ENCODE measurements around the gene DPP7. TPM values are rescaled to one million over a fixed set of nuclear protein-coding genes. Genes with fewer than 3 reads are reported as not detected.

DPP7 gene
- total RNA-seq, 8 experiments from 2014 or later: 14.2 to 233 (median 56.1) TPM

DNA sequence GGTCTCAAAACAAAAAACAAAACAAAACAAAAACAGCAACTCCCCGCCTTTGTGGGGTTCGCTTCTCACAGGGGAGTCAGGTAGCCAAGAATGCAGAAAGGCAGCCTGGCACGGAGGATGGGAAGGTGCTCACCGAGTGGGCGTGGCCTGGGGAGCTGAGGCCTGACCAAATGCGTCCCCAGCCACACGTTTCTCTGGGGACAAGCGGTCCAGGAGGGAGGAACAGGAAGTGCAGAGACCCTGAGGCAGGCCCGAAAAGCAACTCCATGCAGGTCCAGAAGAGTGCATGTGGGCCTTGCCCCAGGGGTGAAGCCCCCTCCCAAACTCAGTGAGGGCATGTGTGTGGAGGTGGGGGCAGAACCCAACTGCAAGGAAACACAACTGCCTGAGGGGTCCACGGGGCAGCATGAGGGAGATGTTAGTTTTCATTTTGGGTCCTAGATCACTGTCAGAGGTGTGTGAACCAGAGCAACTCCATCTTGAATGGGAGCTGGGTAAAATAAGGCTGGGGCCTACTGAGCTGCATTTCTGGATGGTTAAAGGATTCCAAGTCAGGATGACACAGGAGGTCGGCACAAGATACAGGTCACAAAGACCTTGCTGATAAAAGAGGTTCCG is 39.8 kb downstream of the DPP7 start:
- H3K4me1 ChIP-seq (replicated peaks in 1 of 2): peaks cover 13 to 16% of the 10 kb centered on the region in 2 donors
- in situ Hi-C loops (cut with MboI; ENCODE audit: low pct_unique_long_range_greater_than_20kb in 2 of 9, low sequenced_read_pairs in 9 of 9, unreplicated experiment in 9 of 9): no loop called here
- ATAC-seq (replicated peaks in 6 of 8): no peak
- no peak overlapping the region for H3K27ac ChIP-seq
- 71 to 100% (median 83%) methylated on average over 1 to 7 of the region's 12 CpGs; no CpG with 5 or more reads in 4 of the 10 experiments for WGBS, 10 experiments
- H3K4me3 ChIP-seq: no peak overlapping the region

DNA sequence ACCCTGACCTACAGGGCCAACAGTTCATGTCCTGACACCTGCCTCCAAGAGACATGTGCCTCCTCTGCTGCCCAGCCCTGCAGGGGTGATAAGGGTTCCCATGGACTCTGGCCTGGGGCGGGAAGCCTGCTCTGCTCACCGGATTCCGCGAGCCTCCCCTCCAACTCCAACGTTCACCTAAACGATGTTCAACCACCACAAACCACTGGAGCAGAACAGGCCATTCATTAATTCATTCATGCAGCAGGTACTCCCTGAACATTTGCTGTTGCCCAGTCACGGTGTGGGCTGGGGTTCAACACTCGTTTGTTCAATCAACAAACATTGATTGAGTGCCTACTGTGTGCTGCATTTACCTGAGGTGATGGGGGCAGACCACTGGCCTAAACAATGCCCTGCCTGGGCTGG is 40.5 kb downstream of the DPP7 start:
- H3K4me3 ChIP-seq: no peak overlapping the region
- H3K27ac ChIP-seq: no peak overlapping the region
- in situ Hi-C loops (cut with MboI; ENCODE audit: low pct_unique_long_range_greater_than_20kb in 2 of 9, low sequenced_read_pairs in 9 of 9, unreplicated experiment in 9 of 9): no loop called here
- H3K4me1 ChIP-seq (replicated peaks in 1 of 2): peaks cover 13 to 16% of the 10 kb centered on the region in 2 donors
- ATAC-seq (replicated peaks in 6 of 8): no peak
- WGBS, 10 experiments: 80 to 100% (median 89%) methylated on average over 1 to 7 of the region's 8 CpGs; no CpG with 5 or more reads in 6 of the 10 experiments

DNA sequence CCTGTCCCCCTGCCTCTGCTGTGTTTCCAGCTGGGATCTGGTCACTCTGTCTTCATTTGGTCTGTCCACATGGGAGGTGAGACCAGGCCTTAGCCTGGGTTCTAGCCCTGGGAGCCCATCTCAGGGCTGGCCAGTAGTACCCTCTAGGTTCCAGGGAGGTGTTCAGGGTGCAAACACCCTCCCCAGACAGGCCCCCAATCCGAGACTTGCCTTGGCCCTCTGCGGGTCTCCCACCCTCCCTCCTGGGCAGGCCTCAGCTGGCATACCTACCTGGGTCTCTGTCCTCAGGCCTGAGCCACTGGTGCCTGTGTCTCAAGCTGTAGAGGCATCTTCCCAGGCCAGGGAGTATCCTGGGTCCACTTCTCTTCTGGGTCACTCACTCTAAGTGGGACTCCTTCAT is 43.3 kb downstream of the DPP7 start:
- in situ Hi-C loops (cut with MboI; ENCODE audit: low pct_unique_long_range_greater_than_20kb in 2 of 9, low sequenced_read_pairs in 9 of 9, unreplicated experiment in 9 of 9): no loop called here
- H3K27ac ChIP-seq: peak overlapping the region; percentile 61 to 88
- H3K4me3 ChIP-seq: peak overlapping the region in 3 of 5 donors; percentile 46 to 58 (median 51)
- WGBS, 10 experiments: 60 to 80% methylated on average over 1 of the region's 2 CpGs; no CpG with 5 or more reads in 8 of the 10 experiments
- H3K4me1 ChIP-seq (replicated peaks in 1 of 2): peaks cover 11 to 15% of the 10 kb centered on the region in 2 donors
- no peak for ATAC-seq (replicated peaks in 6 of 8)

DNA sequence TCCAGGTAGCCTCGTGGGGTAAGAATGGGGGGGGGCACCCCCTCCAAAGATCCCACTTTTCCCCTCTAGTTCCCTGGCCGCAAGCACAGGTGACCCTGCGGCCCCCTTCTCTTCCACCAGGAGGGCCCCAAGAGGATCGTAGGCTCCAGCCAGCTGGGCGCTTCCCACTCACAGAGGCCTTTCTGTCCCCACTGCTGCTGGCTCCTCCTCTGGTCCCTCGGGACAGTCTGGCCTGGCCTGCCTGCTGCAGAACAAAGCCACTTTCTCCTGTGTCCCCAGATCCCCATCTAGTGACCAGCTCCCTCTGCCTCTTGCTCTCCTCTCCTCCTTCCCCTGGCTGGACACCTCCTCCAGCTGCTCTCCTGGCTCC is 43.6 kb downstream of the DPP7 start:
- WGBS, 10 experiments: 0 to 10% methylated on average over 1 to 2 of the region's 6 CpGs; no CpG with 5 or more reads in 8 of the 10 experiments
- peak overlapping the region; percentile 61 to 88 for H3K27ac ChIP-seq

DNA sequence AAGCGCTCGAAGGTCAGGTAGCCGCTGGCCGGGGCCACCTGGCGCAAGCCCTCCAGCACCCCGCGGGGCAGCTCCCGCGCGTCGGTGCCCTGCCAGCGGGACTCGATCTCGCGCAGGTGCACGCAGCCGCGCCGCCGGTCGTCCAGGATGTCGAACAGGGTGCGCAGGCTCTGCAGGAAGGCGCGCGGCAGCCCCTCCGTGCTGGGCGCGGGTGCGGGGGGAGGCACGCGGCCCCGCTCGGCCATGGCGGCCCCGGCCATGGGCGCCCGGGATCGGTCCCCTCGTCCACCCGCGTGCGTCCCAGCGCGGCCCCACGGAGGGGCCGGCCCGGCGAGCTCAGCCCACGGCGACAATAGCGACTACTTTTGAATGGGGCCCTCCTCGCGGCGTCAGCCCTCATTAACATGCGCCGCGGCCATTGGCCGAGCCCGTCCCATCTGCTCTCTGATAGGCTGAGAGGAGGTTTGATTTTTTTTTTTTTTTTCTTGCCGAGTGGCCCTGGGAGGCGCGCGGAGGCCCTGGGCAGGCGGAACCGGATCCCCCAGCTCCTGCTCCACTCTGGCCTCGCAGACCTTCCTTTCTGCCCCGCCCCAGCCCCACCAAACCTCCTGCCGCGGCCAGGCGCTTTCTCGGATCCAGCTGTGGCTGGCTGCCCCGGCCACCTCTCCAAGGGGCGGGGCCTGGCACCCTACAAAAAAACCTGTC is 44.2 kb downstream of the DPP7 start, which contains the start of gene SAPCD2:
Gene SAPCD2 (minus strand): TSS at position 357 of the 705 bp plus-strand sequence. CDS start 97 bp downstream, at position 260.
- WGBS, 10 experiments: 0 to 7% methylated on average over 1 to 14 of the region's 74 CpGs; no CpG with 5 or more reads in 8 of the 10 experiments
- peaks cover 11 to 15% of the 10 kb centered on the region in 2 donors for H3K4me1 ChIP-seq (replicated peaks in 1 of 2)
- peak within 1 kb of the TSS; percentile 61 to 88 for H3K27ac ChIP-seq
- in situ Hi-C loops (cut with MboI; ENCODE audit: low pct_unique_long_range_greater_than_20kb in 2 of 9, low sequenced_read_pairs in 9 of 9, unreplicated experiment in 9 of 9): no loop called here
- peak; percentile 89 to 97 (median 92) for ATAC-seq (replicated peaks in 6 of 8)
- H3K4me3 ChIP-seq: peak within 1 kb of the TSS; percentile 38 to 58 (median 46)

More for the DNA sequence above, 43.6 kb downstream of the DPP7 start:
- peak; percentile 7 to 81 (median 72) for ATAC-seq (replicated peaks in 6 of 8)
- peaks cover 11 to 15% of the 10 kb centered on the region in 2 donors for H3K4me1 ChIP-seq (replicated peaks in 1 of 2)
- in situ Hi-C loops (cut with MboI; ENCODE audit: low pct_unique_long_range_greater_than_20kb in 2 of 9, low sequenced_read_pairs in 9 of 9, unreplicated experiment in 9 of 9): no loop called here
- peak overlapping the region; percentile 38 to 58 (median 46) for H3K4me3 ChIP-seq

DNA sequence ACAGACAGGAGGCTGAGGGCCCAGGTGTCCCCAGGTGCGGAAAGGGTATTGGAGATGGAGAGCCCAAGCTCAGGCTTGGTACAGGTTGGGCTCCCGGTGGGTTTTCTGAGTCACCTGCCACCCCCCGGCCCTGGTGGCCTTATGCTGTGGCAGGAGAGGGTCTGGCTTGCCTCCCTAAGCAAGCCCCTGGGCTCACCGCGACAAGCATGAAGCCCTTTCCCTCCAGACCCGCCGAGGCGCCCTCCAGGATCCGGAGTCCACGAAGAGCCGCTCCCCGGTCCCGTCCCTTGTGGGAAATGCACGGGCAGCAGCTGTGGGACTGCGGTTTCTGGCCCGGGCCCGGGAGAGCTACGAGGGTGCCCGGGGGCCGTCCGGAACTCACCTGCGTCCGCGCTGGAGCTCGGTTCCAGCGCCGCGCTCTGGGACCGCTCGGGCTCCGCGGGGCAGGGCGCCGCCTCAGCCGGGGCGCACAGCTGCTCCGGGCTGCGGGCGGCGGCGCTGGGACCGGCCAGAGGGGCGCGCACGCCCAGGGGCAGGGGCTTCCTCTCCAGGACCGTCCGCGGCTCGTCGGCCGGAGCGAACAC is 44.9 kb downstream of the DPP7 start:
- no peak overlapping the region for H3K27ac ChIP-seq
- in situ Hi-C loops (cut with MboI; ENCODE audit: low pct_unique_long_range_greater_than_20kb in 2 of 9, low sequenced_read_pairs in 9 of 9, unreplicated experiment in 9 of 9): no loop called here
- WGBS, 10 experiments: 0 to 20% (median 5%) methylated on average over 1 to 11 of the region's 52 CpGs; no CpG with 5 or more reads in 6 of the 10 experiments

DNA sequence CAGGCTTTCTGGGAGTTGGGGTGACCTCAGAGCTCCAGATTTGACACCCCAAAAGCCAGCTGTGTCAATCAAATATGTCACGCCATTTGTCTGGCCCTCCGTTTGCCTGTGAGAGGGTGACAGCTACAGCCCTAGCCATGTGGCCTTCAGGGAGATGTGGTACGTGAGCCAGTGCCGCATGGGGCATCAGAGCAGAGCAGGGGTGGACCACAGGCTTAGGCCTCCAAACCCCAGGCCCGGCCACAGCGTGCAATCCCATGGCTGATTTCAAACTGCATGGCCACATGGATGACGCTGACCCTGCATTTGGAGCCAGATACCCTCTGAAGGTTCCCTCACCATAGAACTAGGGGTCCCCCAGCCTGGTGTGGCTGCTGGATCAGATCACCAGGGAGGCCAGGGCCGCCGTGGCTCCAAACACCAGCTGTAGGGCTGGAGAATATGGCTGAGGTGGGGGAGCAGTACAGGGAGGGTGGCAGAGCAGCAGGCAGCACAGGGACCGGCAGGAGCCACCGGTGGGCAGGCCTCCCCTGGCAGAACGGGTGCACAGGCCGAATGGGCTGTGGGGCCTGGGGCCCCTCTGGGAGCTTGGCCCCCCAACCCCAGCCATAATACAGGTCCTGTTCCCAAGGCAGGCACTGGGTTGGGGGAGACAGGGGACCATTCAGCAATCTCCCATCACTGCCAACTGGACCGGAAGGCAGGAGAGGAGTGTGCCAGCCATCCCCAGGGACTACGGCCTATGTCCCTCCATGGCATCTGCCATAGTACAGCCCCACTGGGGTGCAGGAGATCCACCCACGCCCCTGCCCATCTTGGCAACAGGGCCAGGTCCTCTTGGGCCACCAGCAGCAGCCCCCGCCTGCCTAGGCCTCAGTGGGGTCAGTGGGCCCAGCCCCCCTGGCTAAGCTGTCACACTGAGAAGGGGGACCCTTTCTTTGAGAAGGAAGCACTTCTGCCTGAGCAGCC is 45.7 kb downstream of the DPP7 start:
- H3K27ac ChIP-seq: no peak overlapping the region
- 50 to 93% (median 80%) methylated on average over 1 to 4 of the region's 17 CpGs; no CpG with 5 or more reads in 7 of the 10 experiments for WGBS, 10 experiments
- H3K4me3 ChIP-seq: peak overlapping the region in 4 of 5 donors; percentile 38 to 58 (median 48)
- in situ Hi-C loops (cut with MboI; ENCODE audit: low pct_unique_long_range_greater_than_20kb in 2 of 9, low sequenced_read_pairs in 9 of 9, unreplicated experiment in 9 of 9): no loop called here
- H3K4me1 ChIP-seq (replicated peaks in 1 of 2): peaks cover 11 to 15% of the 10 kb centered on the region in 2 donors
- no peak for ATAC-seq (replicated peaks in 6 of 8)

More for the DNA sequence above, 44.9 kb downstream of the DPP7 start:
- Histone ChIP-seq H3K4me1 (replicated peaks in 1 of 2) (peaks cover 11 to 15% of the 10 kb centered on the region in 2 donors), H3K4me3 (peak overlapping the region; percentile 38 to 58 (median 46))
- ATAC-seq (replicated peaks in 6 of 8): peak in 4 of 8 experiments; percentile 2 to 27 (median 4)

DNA sequence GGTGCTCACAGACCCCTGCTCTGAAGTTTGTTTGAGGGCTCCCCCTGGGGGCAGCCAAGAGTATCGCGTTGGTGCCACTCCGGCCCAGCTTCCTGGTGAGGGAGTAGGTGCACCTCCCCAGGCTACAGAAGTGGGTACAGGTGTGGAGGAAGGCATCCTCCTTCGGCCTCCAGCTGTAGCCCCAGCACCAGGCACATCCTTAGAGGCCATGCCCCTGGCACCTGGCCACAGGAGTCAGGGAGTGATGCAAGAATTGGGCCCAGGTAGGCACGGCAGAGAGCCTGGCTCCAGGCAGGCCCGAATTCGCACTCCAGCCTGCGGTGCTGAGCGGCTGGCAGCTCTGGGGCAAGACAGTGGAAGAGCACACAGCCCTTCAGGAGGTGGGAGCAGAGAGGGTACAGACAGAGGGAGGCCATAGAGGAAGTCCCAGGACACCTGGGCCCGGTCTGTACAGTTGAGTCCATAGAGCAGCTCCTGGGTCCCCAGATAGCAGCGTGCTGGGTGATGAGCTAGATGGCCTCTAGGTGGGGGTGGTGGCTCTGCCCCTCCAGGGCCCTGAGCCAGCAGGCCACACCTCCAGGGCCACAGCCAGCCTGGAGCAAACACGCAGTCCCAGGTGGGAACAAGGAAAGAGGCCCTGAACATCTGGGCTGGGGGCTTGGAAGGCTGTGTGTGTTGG is 46.5 kb downstream of the DPP7 start:
- in situ Hi-C loops (cut with MboI; ENCODE audit: low pct_unique_long_range_greater_than_20kb in 2 of 9, low sequenced_read_pairs in 9 of 9, unreplicated experiment in 9 of 9): no loop called here
- peak overlapping the region in 1 of 5 donors; percentile 58 for H3K4me3 ChIP-seq
- H3K4me1 ChIP-seq (replicated peaks in 1 of 2): peaks cover 11 to 15% of the 10 kb centered on the region in 2 donors
- ATAC-seq (replicated peaks in 6 of 8): peak in 3 of 8 experiments; percentile 7 to 51 (median 15)
- H3K27ac ChIP-seq: no peak overlapping the region
- WGBS, 10 experiments: 32 to 100% (median 67%) methylated on average over 2 to 6 of the region's 12 CpGs; no CpG with 5 or more reads in 5 of the 10 experiments

DNA sequence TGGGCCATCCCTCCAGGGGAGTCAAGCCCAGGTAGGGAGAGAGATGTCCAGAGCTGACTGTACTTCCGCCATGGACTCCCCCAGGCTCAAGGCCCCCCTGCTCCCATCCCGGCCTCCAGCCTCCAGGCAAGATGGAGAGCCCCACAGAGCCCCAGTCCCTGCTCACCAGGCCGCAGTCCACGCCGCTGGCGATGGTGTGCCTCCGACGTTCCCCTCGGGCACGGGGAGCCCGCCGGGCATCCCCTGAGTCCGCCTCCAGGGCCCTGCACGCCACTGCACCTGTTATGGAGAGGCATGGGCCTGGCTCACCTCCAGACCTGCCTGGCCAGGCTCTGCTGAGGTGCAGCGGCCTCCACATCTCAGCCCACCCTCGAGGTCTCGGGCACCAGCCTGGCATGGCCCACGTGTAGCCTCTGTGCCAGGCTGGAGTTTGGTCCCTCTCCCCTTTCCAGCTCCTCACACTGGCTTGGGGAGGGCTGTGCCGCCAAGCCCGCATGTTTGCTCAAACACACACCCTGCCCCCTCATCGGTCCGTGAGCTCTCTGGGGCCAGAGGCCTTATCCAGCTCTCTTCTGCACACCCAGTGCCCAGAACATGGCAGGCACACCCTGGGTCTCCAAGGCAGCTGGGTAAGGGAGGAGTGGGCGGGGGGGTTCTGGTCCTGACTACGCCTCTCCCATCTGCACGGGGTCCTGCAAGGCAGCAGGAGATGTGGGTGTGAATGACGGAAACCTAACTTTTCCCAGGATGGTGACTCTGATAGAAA is 48.3 kb downstream of the DPP7 start:
- ATAC-seq (replicated peaks in 6 of 8): no peak
- Histone ChIP-seq H3K4me1 (replicated peaks in 1 of 2) (peaks cover 6 to 10% of the 10 kb centered on the region in 2 donors), H3K4me3 (no peak overlapping the region), H3K27ac (no peak overlapping the region)
- in situ Hi-C loops (cut with MboI; ENCODE audit: low pct_unique_long_range_greater_than_20kb in 2 of 9, low sequenced_read_pairs in 9 of 9, unreplicated experiment in 9 of 9): no loop called here
- 80 to 99% (median 87%) methylated on average over 4 to 14 of the region's 26 CpGs; no CpG with 5 or more reads in 7 of the 10 experiments for WGBS, 10 experiments

DNA sequence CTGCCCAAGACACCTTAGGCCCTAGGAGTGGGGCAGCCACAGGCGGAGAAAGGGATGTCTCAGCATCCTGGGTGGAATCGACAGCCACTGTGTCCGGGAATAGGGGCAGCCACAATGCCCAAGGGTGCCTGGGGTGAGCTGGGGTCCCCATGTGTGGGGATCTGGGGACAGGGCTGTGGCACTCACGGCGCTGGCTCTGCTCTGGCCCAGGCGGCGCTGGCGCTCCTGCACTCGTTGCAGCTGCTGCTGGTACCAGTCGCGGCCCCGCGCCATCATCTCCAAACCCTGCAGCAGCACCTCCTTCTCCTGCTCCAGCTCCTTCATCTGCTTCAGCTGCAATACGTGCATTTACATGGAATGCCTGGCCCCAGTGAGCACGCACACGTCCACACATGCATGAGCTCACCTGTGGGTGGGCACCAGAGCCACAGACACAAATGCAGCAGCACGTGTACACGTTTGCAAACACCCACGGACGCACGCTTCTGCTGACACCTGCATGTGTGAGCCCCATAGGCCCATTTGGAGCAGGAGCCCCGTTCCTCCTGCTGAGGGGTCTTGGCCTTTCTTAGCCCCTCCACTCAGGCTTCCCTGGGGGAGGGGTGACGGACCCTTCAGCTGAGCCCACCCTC is 49.1 kb downstream of the DPP7 start:
- Histone ChIP-seq H3K4me3 (no peak overlapping the region), H3K27ac (no peak overlapping the region), H3K4me1 (replicated peaks in 1 of 2) (peaks cover 0 to 4% of the 10 kb centered on the region in 2 donors)
- in situ Hi-C loops (cut with MboI; ENCODE audit: low pct_unique_long_range_greater_than_20kb in 2 of 9, low sequenced_read_pairs in 9 of 9, unreplicated experiment in 9 of 9): no loop called here
- no peak for ATAC-seq (replicated peaks in 6 of 8)
- 87 to 100% (median 100%) methylated on average over 1 to 10 of the region's 23 CpGs; no CpG with 5 or more reads in 5 of the 10 experiments for WGBS, 10 experiments

DNA sequence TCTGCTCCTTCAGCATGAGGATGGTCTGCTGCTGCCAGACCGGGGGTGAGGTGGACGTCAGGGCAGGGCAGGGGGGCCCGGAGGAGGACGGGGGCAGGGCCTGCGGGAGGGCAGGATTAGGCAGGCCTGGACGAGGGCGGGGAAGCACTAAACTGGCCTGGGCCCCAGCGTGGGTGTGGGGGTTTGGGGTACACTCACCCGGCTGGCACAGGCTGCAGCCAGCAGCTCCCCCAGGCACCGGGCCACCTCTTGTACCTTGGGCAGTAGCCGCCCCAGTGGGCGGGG is 49.7 kb downstream of the DPP7 start:
- ATAC-seq (replicated peaks in 6 of 8): no peak
- WGBS, 10 experiments: no CpG with 5 or more reads among the region's 12 CpGs
- Histone ChIP-seq H3K27ac (no peak overlapping the region), H3K4me3 (no peak overlapping the region), H3K4me1 (replicated peaks in 1 of 2) (peaks cover 0 to 4% of the 10 kb centered on the region in 2 donors)
- in situ Hi-C loops (cut with MboI; ENCODE audit: low pct_unique_long_range_greater_than_20kb in 2 of 9, low sequenced_read_pairs in 9 of 9, unreplicated experiment in 9 of 9): no loop called here
